HL-60 (cell line): Measurements from ENCODE around the gene RUSC1.
A peak's percentile ranks its signal among the peaks of the same experiment; 100 is the strongest.

Experiments used
- GABPA ChIP-seq: IDR thresholded peaks from 2 replicates; pipeline ENCODE4 v1.6.1; 2012; ENCODE audit warnings: low read depth
- POLR2AphosphoS5 ChIP-seq: IDR thresholded peaks from 2 replicates; pipeline ENCODE4 v1.6.1; 2012; ENCODE audit warnings: low read depth
- TF ChIP-seq, protein P1 (sequence below): IDR thresholded peaks from one replicate; pipeline ENCODE4 v1.5.1; 2011; ENCODE audit warnings: low read length, control low read depth, inconsistent platforms; ENCODE audit not compliant: insufficient read depth
- TF ChIP-seq, protein P2 (sequence below): IDR thresholded peaks from 2 replicates; pipeline ENCODE4 v1.6.1; 2012; ENCODE audit warnings: low read depth; ENCODE audit not compliant: insufficient replicate concordance

DNA sequence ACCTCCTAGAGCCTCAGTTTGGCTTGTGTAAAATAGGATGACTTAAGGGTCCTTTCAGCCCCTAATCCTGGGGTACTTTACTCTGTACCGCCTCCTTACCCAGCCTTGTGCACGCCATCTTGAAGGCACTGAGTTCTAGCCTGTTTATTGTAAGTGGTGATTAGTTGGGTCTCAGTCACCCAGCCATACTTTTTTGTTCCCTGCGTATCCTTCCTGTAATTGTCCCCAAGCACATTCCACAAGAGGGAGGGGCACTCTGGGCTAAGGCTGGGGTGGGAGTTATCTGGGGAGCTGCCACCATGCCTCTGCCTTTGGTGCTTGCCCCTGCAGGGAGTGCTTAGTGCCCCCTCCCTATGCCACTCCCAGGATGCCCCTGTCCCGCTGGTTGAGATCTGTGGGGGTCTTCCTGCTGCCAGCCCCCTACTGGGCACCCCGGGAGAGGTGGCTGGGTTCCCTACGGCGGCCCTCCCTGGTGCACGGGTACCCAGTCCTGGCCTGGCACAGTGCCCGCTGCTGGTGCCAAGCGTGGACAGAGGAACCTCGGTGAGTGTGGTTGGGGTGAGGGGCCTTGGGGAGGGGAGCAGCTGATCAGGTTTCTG, 11.2 kb upstream of the RUSC1 start:
- TF ChIP-seq, protein P1, sequence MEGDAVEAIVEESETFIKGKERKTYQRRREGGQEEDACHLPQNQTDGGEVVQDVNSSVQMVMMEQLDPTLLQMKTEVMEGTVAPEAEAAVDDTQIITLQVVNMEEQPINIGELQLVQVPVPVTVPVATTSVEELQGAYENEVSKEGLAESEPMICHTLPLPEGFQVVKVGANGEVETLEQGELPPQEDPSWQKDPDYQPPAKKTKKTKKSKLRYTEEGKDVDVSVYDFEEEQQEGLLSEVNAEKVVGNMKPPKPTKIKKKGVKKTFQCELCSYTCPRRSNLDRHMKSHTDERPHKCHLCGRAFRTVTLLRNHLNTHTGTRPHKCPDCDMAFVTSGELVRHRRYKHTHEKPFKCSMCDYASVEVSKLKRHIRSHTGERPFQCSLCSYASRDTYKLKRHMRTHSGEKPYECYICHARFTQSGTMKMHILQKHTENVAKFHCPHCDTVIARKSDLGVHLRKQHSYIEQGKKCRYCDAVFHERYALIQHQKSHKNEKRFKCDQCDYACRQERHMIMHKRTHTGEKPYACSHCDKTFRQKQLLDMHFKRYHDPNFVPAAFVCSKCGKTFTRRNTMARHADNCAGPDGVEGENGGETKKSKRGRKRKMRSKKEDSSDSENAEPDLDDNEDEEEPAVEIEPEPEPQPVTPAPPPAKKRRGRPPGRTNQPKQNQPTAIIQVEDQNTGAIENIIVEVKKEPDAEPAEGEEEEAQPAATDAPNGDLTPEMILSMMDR = no peak
- no peak for TF ChIP-seq GABPA
- TF ChIP-seq POLR2AphosphoS5 = peak; percentile 49; the same call in 1 of the 2 replicates
- TF ChIP-seq, protein P2, sequence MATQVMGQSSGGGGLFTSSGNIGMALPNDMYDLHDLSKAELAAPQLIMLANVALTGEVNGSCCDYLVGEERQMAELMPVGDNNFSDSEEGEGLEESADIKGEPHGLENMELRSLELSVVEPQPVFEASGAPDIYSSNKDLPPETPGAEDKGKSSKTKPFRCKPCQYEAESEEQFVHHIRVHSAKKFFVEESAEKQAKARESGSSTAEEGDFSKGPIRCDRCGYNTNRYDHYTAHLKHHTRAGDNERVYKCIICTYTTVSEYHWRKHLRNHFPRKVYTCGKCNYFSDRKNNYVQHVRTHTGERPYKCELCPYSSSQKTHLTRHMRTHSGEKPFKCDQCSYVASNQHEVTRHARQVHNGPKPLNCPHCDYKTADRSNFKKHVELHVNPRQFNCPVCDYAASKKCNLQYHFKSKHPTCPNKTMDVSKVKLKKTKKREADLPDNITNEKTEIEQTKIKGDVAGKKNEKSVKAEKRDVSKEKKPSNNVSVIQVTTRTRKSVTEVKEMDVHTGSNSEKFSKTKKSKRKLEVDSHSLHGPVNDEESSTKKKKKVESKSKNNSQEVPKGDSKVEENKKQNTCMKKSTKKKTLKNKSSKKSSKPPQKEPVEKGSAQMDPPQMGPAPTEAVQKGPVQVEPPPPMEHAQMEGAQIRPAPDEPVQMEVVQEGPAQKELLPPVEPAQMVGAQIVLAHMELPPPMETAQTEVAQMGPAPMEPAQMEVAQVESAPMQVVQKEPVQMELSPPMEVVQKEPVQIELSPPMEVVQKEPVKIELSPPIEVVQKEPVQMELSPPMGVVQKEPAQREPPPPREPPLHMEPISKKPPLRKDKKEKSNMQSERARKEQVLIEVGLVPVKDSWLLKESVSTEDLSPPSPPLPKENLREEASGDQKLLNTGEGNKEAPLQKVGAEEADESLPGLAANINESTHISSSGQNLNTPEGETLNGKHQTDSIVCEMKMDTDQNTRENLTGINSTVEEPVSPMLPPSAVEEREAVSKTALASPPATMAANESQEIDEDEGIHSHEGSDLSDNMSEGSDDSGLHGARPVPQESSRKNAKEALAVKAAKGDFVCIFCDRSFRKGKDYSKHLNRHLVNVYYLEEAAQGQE = peak; percentile 16
